NCI-H2171 (cell line): ENCODE measurements around the gene ADAD2.

Experiments used
- DNase-seq: peaks from one replicate; lab custom pipeline; 2025; lab: John Stamatoyannopoulos, UW

Gene ADAD2

DNA sequence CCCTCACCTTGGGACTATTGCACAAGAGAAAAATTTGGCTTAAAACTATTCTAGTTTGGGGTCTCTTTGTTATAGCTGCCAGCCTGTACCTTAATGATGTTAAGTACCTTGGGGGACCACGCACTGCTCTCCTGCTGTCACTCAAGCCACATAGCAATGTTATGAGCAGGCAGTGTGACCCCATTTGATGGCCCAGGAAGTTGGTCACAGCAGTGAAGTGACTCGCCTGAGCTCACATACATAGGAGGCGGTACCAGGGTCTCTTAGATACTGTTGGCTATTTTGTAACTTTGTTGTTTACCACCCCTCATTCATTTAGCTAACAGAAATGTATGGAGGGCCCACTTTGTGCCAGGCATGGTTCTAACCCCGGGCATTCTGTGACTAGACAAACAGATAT is 32.5 kb downstream of the ADAD2 start:
- DNase-seq: no peak

DNA sequence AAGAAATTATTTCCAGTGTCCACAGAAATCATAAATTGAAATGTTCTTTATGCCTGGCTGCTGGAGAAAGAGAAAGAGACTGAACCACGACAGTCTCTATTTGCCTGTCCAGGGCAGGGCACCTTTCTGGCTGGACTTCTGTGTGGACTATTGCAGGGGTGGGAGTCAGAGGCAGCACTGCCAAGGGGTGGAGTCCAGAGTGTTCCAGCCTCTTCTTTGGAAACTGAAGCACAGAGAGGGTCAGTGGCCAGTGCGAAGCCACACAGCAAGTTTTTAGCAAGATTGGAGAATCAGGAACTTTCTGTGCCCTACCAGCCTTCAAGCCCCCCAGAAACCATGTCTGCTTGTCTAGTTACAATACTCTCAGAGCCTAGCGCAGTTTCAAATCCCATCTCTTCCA is 33.6 kb downstream of the ADAD2 start:
- no peak for DNase-seq

GRCh38 chr16:84225126-84225525 is 34.2 kb downstream of the ADAD2 start:
- DNase-seq: no peak

DNA sequence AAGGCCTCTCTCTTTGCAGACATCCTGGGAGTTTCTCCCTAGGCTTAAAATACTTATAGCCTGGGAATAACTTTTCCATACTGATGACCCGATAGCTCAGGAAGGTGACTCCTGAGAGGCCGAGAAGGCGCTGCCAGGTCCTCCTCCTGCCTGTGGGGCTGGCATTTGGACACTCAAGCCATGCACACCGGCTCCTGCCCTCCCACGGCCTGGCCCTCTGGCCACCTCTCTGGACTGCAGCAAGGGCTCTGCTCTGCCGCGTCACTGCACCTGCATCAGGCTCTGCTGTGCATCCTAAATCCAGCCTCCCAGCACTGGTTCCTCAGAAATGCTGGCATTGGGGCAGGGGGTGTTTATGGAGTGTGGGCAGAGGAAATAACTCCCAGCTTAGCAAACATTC is 34.6 kb downstream of the ADAD2 start:
- no peak for DNase-seq

- no peak for DNase-seq
Observed at GRCh38 chr16:84226026-84226425, 35.1 kb downstream of the ADAD2 start.

DNA sequence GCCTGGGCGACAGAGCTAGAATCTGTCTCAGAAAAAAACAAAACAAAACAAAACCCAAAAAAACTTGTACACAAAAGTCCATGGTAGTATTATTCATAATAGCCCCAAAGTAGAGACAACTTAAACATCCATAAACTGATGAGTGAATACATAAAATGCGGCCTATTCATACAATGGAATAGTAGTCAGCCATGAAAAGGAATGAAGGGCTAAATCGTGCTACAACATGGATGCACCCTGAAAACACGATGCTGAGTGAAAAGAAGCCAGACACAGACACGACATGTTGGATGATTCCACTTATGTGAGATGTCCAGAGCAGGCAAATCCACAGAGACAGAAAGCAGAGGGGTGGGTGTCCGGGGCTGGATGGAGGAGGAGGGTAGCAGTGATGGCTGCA is 36.6 kb downstream of the ADAD2 start:
- DNase-seq: no peak

GRCh38 chr16:84228256-84228838 is 37.4 kb downstream of the ADAD2 start:
- DNase-seq: no peak

GRCh38 chr16:84229471-84229870 is 38.5 kb downstream of the ADAD2 start:
- DNase-seq: no peak

DNA sequence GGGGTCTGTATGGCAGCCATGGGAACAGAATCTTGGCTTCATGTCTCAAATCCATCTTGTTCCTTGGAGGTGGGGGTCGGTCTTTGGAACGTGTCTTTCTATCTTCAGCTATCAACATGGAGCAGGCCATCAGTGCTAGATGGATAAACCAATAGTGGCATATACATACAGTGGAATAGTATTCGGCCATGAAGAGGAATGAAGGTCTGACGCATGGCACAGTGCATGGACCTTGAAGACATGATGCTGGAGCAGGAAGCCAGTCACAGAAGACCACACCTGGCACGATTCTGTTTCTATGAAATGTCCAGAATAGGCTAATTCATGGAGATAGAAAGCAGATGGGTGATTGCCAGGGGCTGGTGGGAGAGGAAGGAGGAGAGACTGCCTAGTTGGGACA is 41.1 kb downstream of the ADAD2 start:
- no peak for DNase-seq

GRCh38 chr16:84232969-84233368 is 42.0 kb downstream of the ADAD2 start:
- DNase-seq: no peak

DNA sequence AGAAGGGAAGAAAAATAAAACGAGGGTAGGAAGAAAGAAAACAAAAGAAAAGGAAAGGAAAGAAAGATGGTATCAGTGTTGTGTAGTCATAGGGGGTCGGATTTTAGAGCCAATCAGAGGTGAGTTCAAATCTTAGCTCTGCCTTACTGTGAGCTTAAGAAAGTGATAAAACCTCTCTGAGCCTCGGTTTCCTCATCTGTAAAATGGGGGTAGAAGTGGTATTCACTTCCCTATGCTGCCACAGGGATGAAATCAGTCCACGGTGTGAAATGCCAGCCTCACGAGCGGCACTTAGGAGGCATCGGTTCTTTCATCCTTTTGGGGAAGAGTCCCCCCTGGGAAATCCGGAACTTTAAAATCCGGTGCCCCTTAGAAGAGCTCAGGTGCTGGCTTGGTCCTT is 42.8 kb downstream of the ADAD2 start:
- no peak for DNase-seq

DNA sequence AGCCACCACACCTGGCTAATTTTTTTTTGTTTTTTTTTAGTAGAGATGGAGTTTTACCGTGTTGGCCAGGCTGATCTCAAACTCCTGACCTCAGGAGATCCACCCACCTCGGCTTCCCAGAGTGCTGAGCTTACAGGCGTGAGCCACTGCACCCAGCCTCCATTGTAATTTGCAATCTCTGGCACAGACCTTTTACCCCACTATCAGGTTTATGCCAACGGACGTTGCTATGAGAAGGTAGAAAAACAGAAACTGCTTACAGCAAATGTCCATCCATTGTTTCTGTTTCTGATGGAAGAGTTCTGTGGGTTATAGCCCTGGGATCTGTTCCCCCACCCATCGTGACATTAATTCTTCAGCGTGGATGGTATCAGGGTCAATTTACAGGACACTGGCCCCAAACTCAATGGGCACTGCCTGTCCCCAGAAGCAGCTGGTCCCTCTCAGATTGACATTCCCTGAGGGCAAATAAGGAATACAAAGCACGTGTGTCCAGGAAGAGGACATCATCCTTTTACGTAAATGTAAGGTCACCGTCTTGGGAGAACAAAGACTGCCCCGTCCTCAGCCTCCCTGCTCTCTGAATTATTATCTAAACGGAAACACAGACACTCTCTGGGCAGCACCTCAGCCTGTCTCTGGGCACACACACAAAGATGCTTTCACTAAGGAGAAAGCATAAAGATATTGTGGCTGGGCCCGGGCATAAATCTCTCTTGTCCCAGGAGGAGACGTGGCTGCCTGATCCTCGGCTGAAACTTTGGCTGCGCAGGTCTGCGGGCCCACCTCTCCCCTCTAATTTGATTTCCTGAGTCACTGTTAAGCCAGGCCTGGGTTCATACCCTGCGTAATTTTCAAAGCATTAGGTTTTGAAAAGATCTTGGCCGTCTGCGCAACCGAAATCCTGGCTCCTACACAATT is 43.6 kb downstream of the ADAD2 start:
- no peak for DNase-seq

- no peak for DNase-seq
Observed at GRCh38 chr16:84236671-84237070, 45.7 kb downstream of the ADAD2 start.

GRCh38 chr16:84237994-84238750 is 47.2 kb downstream of the ADAD2 start:
- no peak for DNase-seq

- DNase-seq: no peak
Observed at GRCh38 chr16:84239141-84239769, 48.3 kb downstream of the ADAD2 start.

GRCh38 chr16:84239909-84240308 is 49.0 kb downstream of the ADAD2 start, which contains the start of gene KCNG4:
Gene KCNG4, minus strand, starts transcription at chr16:84240012. Its CDS starts 2,527 bp downstream, at chr16:84237485.
- peak; percentile 41 for DNase-seq

- no peak for DNase-seq
Observed at GRCh38 chr16:84240455-84240854, 49.5 kb downstream of the ADAD2 start.

DNA sequence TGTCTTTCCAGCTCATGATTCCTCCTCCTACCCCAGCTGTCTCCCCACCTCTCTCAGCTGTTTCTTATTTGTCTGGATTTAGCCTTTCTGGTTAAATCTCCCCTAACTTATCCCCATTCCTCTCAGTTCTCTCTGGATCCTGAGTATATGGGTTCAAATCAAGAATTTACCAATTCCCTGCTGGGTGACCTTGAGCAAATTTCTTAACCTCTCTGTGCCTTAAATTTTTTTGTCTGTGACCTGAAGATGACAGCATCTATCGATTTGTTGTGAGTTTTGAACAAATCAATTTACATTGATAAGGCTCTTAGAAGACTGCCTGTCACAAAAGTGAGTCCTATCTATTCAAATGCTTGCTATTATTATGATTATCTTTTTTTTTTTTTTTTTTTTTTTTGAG is 50.8 kb downstream of the ADAD2 start:
- DNase-seq: no peak

DNA sequence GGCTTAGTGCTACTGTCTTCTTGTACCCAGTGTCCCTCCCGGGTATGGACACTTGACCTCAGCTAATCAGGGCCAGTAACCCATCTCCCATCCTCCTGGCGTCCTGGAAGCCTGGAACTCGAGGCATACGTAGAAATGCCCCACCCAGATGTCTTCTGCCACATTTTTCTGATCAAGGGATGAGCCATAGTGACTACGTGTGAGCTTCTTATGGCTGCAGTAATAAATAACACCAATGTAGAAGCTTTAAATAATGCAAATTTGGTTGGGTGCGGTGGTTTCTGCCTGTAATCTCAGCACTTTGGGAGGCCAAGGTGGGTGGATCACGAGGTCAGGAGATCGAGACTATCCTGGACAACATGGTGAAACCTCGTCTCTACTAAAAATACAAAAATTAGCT is 51.9 kb downstream of the ADAD2 start:
- DNase-seq: no peak

- no peak for DNase-seq
Observed at GRCh38 chr16:84243732-84244131, 52.8 kb downstream of the ADAD2 start.

- no peak for DNase-seq
Observed at GRCh38 chr16:84244728-84245127, 53.8 kb downstream of the ADAD2 start.

GRCh38 chr16:84245956-84246678 is 55.2 kb downstream of the ADAD2 start:
- DNase-seq: no peak
